ENCODE measurements around the gene CRLF1.

Gene CRLF1

GRCh38 chr19:18636183-18636968 is 29.8 kb upstream of the CRLF1 start:
- peak; percentile 98 for DNase-seq (ENCODE audit: low read depth)

- DNase-seq (ENCODE audit: low read depth) = no peak
Observed at GRCh38 chr19:18635831-18636182, 29.2 kb upstream of the CRLF1 start.

- DNase-seq (ENCODE audit: low read depth) = no peak
Observed at GRCh38 chr19:18634612-18635297, 28.2 kb upstream of the CRLF1 start.

GRCh38 chr19:18633321-18633720 is 26.7 kb upstream of the CRLF1 start:
- DNase-seq (ENCODE audit: low read depth) = no peak

GRCh38 chr19:18629166-18630088 is 22.8 kb upstream of the CRLF1 start:
- DNase-seq (ENCODE audit: low read depth) = no peak

GRCh38 chr19:18626906-18627305 is 20.3 kb upstream of the CRLF1 start:
- DNase-seq (ENCODE audit: low read depth) = no peak

- DNase-seq (ENCODE audit: low read depth) = no peak
Observed at GRCh38 chr19:18620902-18621301, 14.3 kb upstream of the CRLF1 start.

GRCh38 chr19:18620311-18620710 is 13.7 kb upstream of the CRLF1 start:
- DNase-seq (ENCODE audit: low read depth) = no peak

GRCh38 chr19:18618236-18618635 is 11.6 kb upstream of the CRLF1 start:
- no peak for DNase-seq (ENCODE audit: low read depth)

GRCh38 chr19:18617562-18617961 is 11.0 kb upstream of the CRLF1 start:
- DNase-seq (ENCODE audit: low read depth) = no peak

- no peak for DNase-seq (ENCODE audit: low read depth)
Observed at GRCh38 chr19:18616023-18616422, 9.4 kb upstream of the CRLF1 start.

- DNase-seq (ENCODE audit: low read depth) = no peak
Observed at GRCh38 chr19:18613589-18614234, 7.1 kb upstream of the CRLF1 start.

GRCh38 chr19:18612772-18613588 is 6.4 kb upstream of the CRLF1 start, which contains the start of gene TMEM59L:
TSS of gene TMEM59L (plus strand) at chr19:18612870. CDS start at chr19:18612959, 89 bp downstream.
- DNase-seq (ENCODE audit: low read depth) = no peak

- no peak for DNase-seq (ENCODE audit: low read depth)
Observed at GRCh38 chr19:18612051-18612771, 5.6 kb upstream of the CRLF1 start.

GRCh38 chr19:18611327-18612050 is 4.9 kb upstream of the CRLF1 start:
- no peak for DNase-seq (ENCODE audit: low read depth)

GRCh38 chr19:18610556-18611326 is 4.1 kb upstream of the CRLF1 start:
- no peak for DNase-seq (ENCODE audit: low read depth)

GRCh38 chr19:18610245-18610555 is 3.6 kb upstream of the CRLF1 start:
- no peak for DNase-seq (ENCODE audit: low read depth)

- no peak for DNase-seq (ENCODE audit: low read depth)
Observed at GRCh38 chr19:18609717-18610051, 3.1 kb upstream of the CRLF1 start.

All from stimulated activated CD8-positive, alpha-beta memory T cell treated with anti-CD3 and anti-CD28 coated beads, Interleukin-15, amount 100 ng/mL, for 24 hours (primary cell).